HG03469 (cell line): ENCODE measurements around the gene POLR3C.
"Not testable (repeated sequence)": the region's sequence is repeated elsewhere in the genome, so short reads cannot be mapped to it uniquely, and the experiment has no call there.

ENCODE experiments used
- ATAC-seq: cut with Tn5 transposase; IDR thresholded peaks from one replicate; pipeline ENCODE4 v1.9.1; 2021; ENCODE audit warnings: mild to moderate bottlenecking, moderate library complexity, moderate number of reproducible peaks; ENCODE audit not compliant: unreplicated experiment

Gene POLR3C

GRCh38 chr1:145818095-145818494, 5.9 kb upstream of the POLR3C start:
- ATAC-seq: not testable (repeated sequence)

GRCh38 chr1:145822779-145823331, 1.1 kb upstream of the POLR3C start:
- ATAC-seq: not testable (repeated sequence)

GRCh38 chr1:145824499-145824842, 471 bp downstream of the POLR3C start:
- ATAC-seq: no peak

- no peak for ATAC-seq
Measured at GRCh38 chr1:145826030-145826429, 2.0 kb downstream of the POLR3C start.

- ATAC-seq: no peak
Measured at GRCh38 chr1:145827966-145828365, 4.0 kb downstream of the POLR3C start.

- ATAC-seq: no peak
Measured at GRCh38 chr1:145828367-145829026, 4.5 kb downstream of the POLR3C start.

GRCh38 chr1:145830810-145831209, 6.8 kb downstream of the POLR3C start:
- not testable (repeated sequence) for ATAC-seq

- ATAC-seq: no peak
Measured at GRCh38 chr1:145837656-145838055, 13.7 kb downstream of the POLR3C start.

- ATAC-seq: no peak
Measured at GRCh38 chr1:145843031-145843430, 19.0 kb downstream of the POLR3C start.

- ATAC-seq: no peak
Measured at GRCh38 chr1:145845144-145845513, 21.1 kb downstream of the POLR3C start.

- no peak for ATAC-seq
Measured at GRCh38 chr1:145845514-145846161, 21.6 kb downstream of the POLR3C start, which contains the start of gene NUDT17. TSS of gene NUDT17 (plus strand) at chr1:145845630. CDS start at chr1:145845641, 11 bp downstream.

GRCh38 chr1:145846201-145846612, 22.2 kb downstream of the POLR3C start:
- no peak for ATAC-seq

- no peak for ATAC-seq
Measured at GRCh38 chr1:145847827-145848226, 23.8 kb downstream of the POLR3C start.

- ATAC-seq: no peak
Measured at GRCh38 chr1:145849356-145850160, 25.6 kb downstream of the POLR3C start.

GRCh38 chr1:145855426-145855948, 31.5 kb downstream of the POLR3C start:
- no peak for ATAC-seq

GRCh38 chr1:145857170-145857569, 33.2 kb downstream of the POLR3C start:
- no peak for ATAC-seq

GRCh38 chr1:145858238-145858900, 34.4 kb downstream of the POLR3C start:
- no peak for ATAC-seq

GRCh38 chr1:145858901-145859490, 35.0 kb downstream of the POLR3C start, which contains the start of gene PIAS3:
TSS of gene PIAS3 (minus strand) at chr1:145859081. CDS start at chr1:145858990, 91 bp downstream.
- ATAC-seq: peak; percentile 75

- peak; percentile 49 for ATAC-seq
Measured at GRCh38 chr1:145859491-145860023, 35.6 kb downstream of the POLR3C start.
